ENCODE data around the gene SYS1. TPM values are rescaled to one million over a fixed set of nuclear protein-coding genes. Genes with fewer than 3 reads are reported as not detected.

SYS1 gene
- total and polyA plus RNA-seq, 2 of the 8 experiments (the other 6 are each of a cell fraction or from before 2014, with no cell fraction given): 19.6 to 50.8 TPM

GRCh38 chr20:45322952-45323383, 40.0 kb upstream of the SYS1 start:
- FAIRE-seq: no peak
- H3K79me2 ChIP-seq (ENCODE audit: control insufficient read depth in 1 of 2, insufficient read depth in 2 of 2, low read length in 2 of 2): no peaks in the 10 kb centered on the region

More at GRCh38 chr20:45322952-45323383, 40.0 kb upstream of the SYS1 start:
- Histone ChIP-seq H3K9ac (replicated peaks in 1 of 4; ENCODE audit: extremely low read depth in 1 of 4, low read depth in 3 of 4, low read length in 3 of 4) (no peak overlapping the region), H3K23ac (ENCODE audit: insufficient read length) (no peak overlapping the region), H2AFZ (ENCODE audit: low read length) (no peak overlapping the region), H3K4me3 (ENCODE audit: extremely low read depth in 1 of 4, insufficient read depth in 2 of 4, low read depth in 3 of 4, low read length in 4 of 4) (no peak overlapping the region), H3K23me2 (ENCODE audit: low read depth, low read length) (no peaks in the 10 kb centered on the region), H4K8ac (ENCODE audit: extremely low read depth, insufficient read depth, low read length) (no peak overlapping the region), H3K4me1 (replicated peaks in 1 of 4; ENCODE audit: control insufficient read depth in 3 of 4, insufficient read depth in 4 of 4, low read length in 3 of 4) (no peaks in the 10 kb centered on the region; a peak in 1 of 7 replicates), H3K18ac (ENCODE audit: extremely low read depth, low read length) (no peak overlapping the region), H4K91ac (replicated peaks; ENCODE audit: insufficient read length, low read length) (no peak overlapping the region), H3K27me3 (replicated peaks in 1 of 4; ENCODE audit: control insufficient read depth in 3 of 4, extremely low read depth in 1 of 4, insufficient read depth in 3 of 4, low read length in 3 of 4) (no peaks in the 10 kb centered on the region), H3K56ac (replicated peaks; ENCODE audit: insufficient read length, low read depth, low read length) (no peak overlapping the region), H3K79me1 (ENCODE audit: low read depth, low read length) (no peaks in the 10 kb centered on the region), H3K27ac (ENCODE audit: low read depth, low read length) (no peak overlapping the region), H2BK12ac (ENCODE audit: low read depth, low read length) (no peak overlapping the region), H4K20me1 (replicated peaks in 1 of 2; ENCODE audit: control insufficient read depth in 1 of 2, insufficient read depth in 2 of 2, low read length in 2 of 2) (peaks cover 0 to 2% of the 10 kb centered on the region in 2 experiments), H3K4ac (replicated peaks; ENCODE audit: insufficient read length, low read depth, low read length) (no peak overlapping the region), H2BK120ac (replicated peaks; ENCODE audit: low read depth, low read length) (no peak overlapping the region), H2BK15ac (ENCODE audit: low read length) (no peak overlapping the region), H2BK5ac (ENCODE audit: low read depth, low read length) (no peak overlapping the region), H4K5ac (ENCODE audit: insufficient read length, low read depth, low read length) (no peak overlapping the region), H3K9me3 (ENCODE audit: insufficient read depth in 2 of 2, low read depth in 1 of 2, low read length in 1 of 2) (no peaks in the 10 kb centered on the region), H3K36me3 (ENCODE audit: control insufficient read depth in 2 of 4, insufficient read depth in 4 of 4, low read length in 3 of 4) (peaks cover 2 to 12% (median 9%) of the 10 kb centered on the region in 4 experiments; a peak in 5 of 8 replicates), H3K4me2 (ENCODE audit: insufficient read depth in 1 of 2, low read depth in 2 of 2, low read length in 2 of 2) (no peak overlapping the region), H2AK5ac (ENCODE audit: low read depth, low read length) (no peak overlapping the region), H3K14ac (ENCODE audit: insufficient read length) (no peak overlapping the region), H2BK20ac (ENCODE audit: low read length) (no peak overlapping the region)
- 87% methylated on average over 7 of the region's 7 CpGs; no CpG with 5 or more reads in 1 of the 2 experiments for WGBS, 2 experiments (ENCODE audit: extremely low coverage in 1 of 2, insufficient coverage in 1 of 2, insufficient read length in 1 of 2, insufficient replicate concordance in 2 of 2, low coverage in 1 of 2, low lambda C conversion rate in 2 of 2, missing lambda C conversion rate in 1 of 2)
- TF ChIP-seq EP300 (IDR thresholded peaks at IDR 0.05; ENCODE audit: borderline replicate concordance in 1 of 2, low read depth in 2 of 2, low read length in 2 of 2) (no peak), CTCF (IDR thresholded peaks at IDR 0.05; ENCODE audit: control extremely low read depth in 1 of 3, insufficient read depth in 1 of 3, low read depth in 1 of 3, low read length in 3 of 3) (peak in 2 of 3 experiments; percentile 42 to 54; a peak in 3 of 4 replicates), RAD21 (IDR thresholded peaks at IDR 0.05 in 1 of 2, conservative IDR thresholded peaks at IDR 0.05 in 1 of 2; ENCODE audit: low read depth in 2 of 2, low read length in 2 of 2) (peak; percentile 73 to 82), HDAC6 (IDR thresholded peaks at IDR 0.05; ENCODE audit: low read depth, low read length) (no peak), SUZ12 (IDR thresholded peaks at IDR 0.05; ENCODE audit: low read length) (no peak)
- DNase-seq (ENCODE audit: low read depth in 1 of 2, low spot score in 2 of 2): no peak
- POLR2A ChIA-PET (ENCODE audit: partially characterized antibody): interaction anchor here (0.9 to 2.4 kb wide), 6 partner anchors 10 to 127 kb away, joined by 3 to 15 read pairs (median 4); no protein-coding TSS in a partner anchor
- CTCF ChIA-PET (ENCODE audit: partially characterized antibody): interaction anchor here (0.8 to 13.3 kb wide), 26 partner anchors 10 to 448 kb away, joined by 3 to 156 read pairs (median 4); partner anchors contain the start of genes MATN4, SYS1 and TP53TG5

Measured in H1 (cell line).